ENCODE results near the gene B4GAT1. TPM values are rescaled to one million over a fixed set of nuclear protein-coding genes. Genes with fewer than 3 reads are reported as not detected.
A peak's percentile ranks its signal among the peaks of the same experiment; 100 is the strongest.

B4GAT1 gene
- total and polyA plus RNA-seq, 2 experiments from 2014 or later: 40.8 to 41.5 TPM

DNA sequence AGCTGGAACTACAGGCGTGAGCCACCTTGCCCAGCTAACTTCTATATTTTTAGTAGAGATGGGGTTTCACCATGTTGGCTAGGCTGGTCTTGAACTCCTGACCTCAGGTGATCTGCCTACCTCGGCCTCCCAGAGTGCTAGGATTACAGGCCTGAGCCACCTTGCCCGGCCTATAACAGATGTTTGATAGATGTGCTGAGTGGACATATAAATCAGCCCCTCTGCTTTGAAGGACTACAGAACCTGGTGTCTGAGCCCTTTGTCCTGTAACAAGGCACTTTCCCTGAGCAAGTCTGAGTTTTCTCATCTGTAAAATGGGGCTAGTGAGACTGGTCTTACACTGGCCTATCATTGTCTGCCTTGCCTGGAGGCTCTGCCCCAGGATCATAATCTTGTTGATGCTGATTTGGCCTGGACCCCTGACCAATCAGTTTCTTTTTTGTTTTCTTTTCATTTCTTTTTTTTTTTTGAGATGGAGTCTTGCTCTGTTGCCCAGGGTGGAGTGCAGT lies 18.2 kb downstream of the B4GAT1 start:
- no peak for DNase-seq (ENCODE audit: low spot score)
- Histone ChIP-seq H4K20me1 (ENCODE audit: insufficient read depth, poor library complexity, severe bottlenecking) (no peaks in the 10 kb centered on the region), H2AFZ (no peak overlapping the region), H3K79me2 (no peaks in the 10 kb centered on the region), H3K4me1 (ENCODE audit: insufficient read depth) (peaks cover 46% of the 10 kb centered on the region), H3K4me2 (no peak overlapping the region), H3K9me3 (ENCODE audit: low read depth) (no peaks in the 10 kb centered on the region), H3K27me3 (no peaks in the 10 kb centered on the region), H3K9me2 (replicated peaks; ENCODE audit: insufficient read depth) (no peaks in the 10 kb centered on the region), H3K27ac (no peak overlapping the region), H3K36me3 (replicated peaks; ENCODE audit: insufficient read depth, low read depth) (no peaks in the 10 kb centered on the region), H3K4me3 (no peak overlapping the region)
- TF ChIP-seq, protein P1, sequence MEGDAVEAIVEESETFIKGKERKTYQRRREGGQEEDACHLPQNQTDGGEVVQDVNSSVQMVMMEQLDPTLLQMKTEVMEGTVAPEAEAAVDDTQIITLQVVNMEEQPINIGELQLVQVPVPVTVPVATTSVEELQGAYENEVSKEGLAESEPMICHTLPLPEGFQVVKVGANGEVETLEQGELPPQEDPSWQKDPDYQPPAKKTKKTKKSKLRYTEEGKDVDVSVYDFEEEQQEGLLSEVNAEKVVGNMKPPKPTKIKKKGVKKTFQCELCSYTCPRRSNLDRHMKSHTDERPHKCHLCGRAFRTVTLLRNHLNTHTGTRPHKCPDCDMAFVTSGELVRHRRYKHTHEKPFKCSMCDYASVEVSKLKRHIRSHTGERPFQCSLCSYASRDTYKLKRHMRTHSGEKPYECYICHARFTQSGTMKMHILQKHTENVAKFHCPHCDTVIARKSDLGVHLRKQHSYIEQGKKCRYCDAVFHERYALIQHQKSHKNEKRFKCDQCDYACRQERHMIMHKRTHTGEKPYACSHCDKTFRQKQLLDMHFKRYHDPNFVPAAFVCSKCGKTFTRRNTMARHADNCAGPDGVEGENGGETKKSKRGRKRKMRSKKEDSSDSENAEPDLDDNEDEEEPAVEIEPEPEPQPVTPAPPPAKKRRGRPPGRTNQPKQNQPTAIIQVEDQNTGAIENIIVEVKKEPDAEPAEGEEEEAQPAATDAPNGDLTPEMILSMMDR (IDR thresholded peaks at IDR 0.05; ENCODE audit: poor library complexity): no peak
- TF ChIP-seq EZH2 (IDR thresholded peaks at IDR 0.05; ENCODE audit: borderline replicate concordance) (no peak), EZH2phosphoT487 (IDR thresholded peaks at IDR 0.05; ENCODE audit: low read depth, severe bottlenecking, unreplicated experiment) (no peak)
- WGBS (ENCODE audit: low lambda C conversion rate, missing lambda C conversion rate): 89% methylated on average over 3 of the region's 3 CpGs

DNA sequence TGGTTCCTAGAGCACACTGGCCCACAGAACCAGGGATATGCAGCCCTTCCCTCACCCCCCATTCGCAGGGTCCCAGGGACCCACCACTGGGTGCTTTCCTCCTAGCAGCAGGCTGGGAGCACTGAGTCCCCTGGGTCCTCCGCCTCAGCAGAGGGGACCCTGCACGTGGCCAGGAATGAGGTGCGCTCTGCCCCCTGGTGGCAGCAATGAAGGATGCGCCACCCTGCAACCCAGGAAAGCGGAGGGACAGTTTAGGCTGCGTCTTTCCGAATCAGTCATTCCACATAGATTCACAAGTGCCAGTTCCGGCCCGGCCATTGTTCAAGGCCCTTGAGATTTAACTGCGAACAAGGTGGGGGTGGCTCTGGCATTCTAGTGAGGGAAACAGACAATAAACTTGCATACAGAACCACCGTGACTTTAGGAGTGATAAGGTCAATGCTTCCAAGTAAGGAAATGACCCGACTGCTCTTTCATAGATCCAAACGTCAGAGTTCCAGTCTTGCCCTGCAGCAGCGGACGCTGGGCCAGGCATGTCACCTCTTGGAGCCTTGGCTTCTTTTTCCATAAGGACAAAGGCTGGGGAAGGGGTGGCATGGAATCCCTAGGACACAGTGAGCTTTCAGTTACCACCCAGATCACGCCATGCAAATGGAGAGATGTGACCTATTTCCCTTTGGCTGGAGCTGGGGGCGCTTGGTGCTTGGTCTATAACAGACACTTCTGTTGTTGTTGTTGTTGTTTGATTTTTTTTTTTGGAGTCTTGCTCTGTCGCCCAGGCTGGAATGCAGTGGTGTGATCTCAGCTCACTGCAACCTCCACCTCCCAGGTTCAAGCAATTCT lies 18.9 kb downstream of the B4GAT1 start:
- H3K27me3 ChIP-seq: no peaks in the 10 kb centered on the region
- peak overlapping the region; percentile 68 for H3K4me2 ChIP-seq
- H3K9me2 ChIP-seq (replicated peaks; ENCODE audit: insufficient read depth): no peaks in the 10 kb centered on the region
- H3K79me2 ChIP-seq: no peaks in the 10 kb centered on the region
- peak overlapping the region; percentile 94 for H3K27ac ChIP-seq
- peaks cover 46% of the 10 kb centered on the region for H3K4me1 ChIP-seq (ENCODE audit: insufficient read depth)
- H3K4me3 ChIP-seq: no peak overlapping the region
- peak overlapping the region; percentile 52 for H2AFZ ChIP-seq
- H3K36me3 ChIP-seq (replicated peaks; ENCODE audit: insufficient read depth, low read depth): no peaks in the 10 kb centered on the region
- DNase-seq (ENCODE audit: low spot score): peak; percentile 83
- no peaks in the 10 kb centered on the region for H3K9me3 ChIP-seq (ENCODE audit: low read depth)
- H4K20me1 ChIP-seq (ENCODE audit: insufficient read depth, poor library complexity, severe bottlenecking): no peaks in the 10 kb centered on the region
- TF ChIP-seq EZH2 (IDR thresholded peaks at IDR 0.05; ENCODE audit: borderline replicate concordance) (no peak), EZH2phosphoT487 (IDR thresholded peaks at IDR 0.05; ENCODE audit: low read depth, severe bottlenecking, unreplicated experiment) (no peak)
- TF ChIP-seq, protein P1 (IDR thresholded peaks at IDR 0.05; ENCODE audit: poor library complexity): peak; percentile 94
- 19% methylated on average over 19 of the region's 19 CpGs for WGBS (ENCODE audit: low lambda C conversion rate, missing lambda C conversion rate)

DNA sequence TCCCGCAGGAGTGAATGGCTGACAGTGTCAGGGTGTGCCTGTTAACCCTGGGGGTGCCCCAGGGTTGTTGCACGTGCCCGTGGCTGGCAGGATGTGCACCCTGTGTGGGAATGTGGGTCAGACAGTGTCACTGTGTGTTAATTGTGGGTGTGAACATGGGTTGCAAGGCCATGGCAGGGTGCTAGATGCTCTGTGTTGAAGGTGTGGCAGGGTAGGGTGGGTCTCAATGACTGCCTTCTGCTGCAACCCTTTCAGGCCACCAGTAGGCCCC lies 19.5 kb downstream of the B4GAT1 start:
- H3K36me3 ChIP-seq (replicated peaks; ENCODE audit: insufficient read depth, low read depth): no peaks in the 10 kb centered on the region
- no peak for TF ChIP-seq EZH2 (IDR thresholded peaks at IDR 0.05; ENCODE audit: borderline replicate concordance)
- TF ChIP-seq, protein P1 (IDR thresholded peaks at IDR 0.05; ENCODE audit: poor library complexity): no peak
- no peak for TF ChIP-seq EZH2phosphoT487 (IDR thresholded peaks at IDR 0.05; ENCODE audit: low read depth, severe bottlenecking, unreplicated experiment)
- no peaks in the 10 kb centered on the region for H3K79me2 ChIP-seq
- no peaks in the 10 kb centered on the region for H4K20me1 ChIP-seq (ENCODE audit: insufficient read depth, poor library complexity, severe bottlenecking)
- H3K27me3 ChIP-seq: no peaks in the 10 kb centered on the region
- WGBS (ENCODE audit: low lambda C conversion rate, missing lambda C conversion rate): 75% methylated on average over 3 of the region's 3 CpGs
- H3K4me2 ChIP-seq: peak overlapping the region; percentile 68
- H3K9me3 ChIP-seq (ENCODE audit: low read depth): no peaks in the 10 kb centered on the region
- no peak overlapping the region for H3K4me3 ChIP-seq
- peak overlapping the region; percentile 94 for H3K27ac ChIP-seq
- peaks cover 46% of the 10 kb centered on the region for H3K4me1 ChIP-seq (ENCODE audit: insufficient read depth)
- no peaks in the 10 kb centered on the region for H3K9me2 ChIP-seq (replicated peaks; ENCODE audit: insufficient read depth)
- DNase-seq (ENCODE audit: low spot score): no peak
- H2AFZ ChIP-seq: no peak overlapping the region
